Activated CD4-positive, alpha-beta T cell treated with anti-CD3 and anti-CD28 coated beads, Interleukin-2, Interleukin-4, amounts not matched to agents 100 ng/mL and 50 ng/mL, durations not matched to agents 16 hours and 8 hours (primary cell): ENCODE data around the gene EFNA5.

Experiments used
- DNase-seq: peaks from one replicate; pipeline ENCODE4 v3.0.0-alpha.2; 2020; ENCODE audit warnings: low spot score

EFNA5 gene

DNA sequence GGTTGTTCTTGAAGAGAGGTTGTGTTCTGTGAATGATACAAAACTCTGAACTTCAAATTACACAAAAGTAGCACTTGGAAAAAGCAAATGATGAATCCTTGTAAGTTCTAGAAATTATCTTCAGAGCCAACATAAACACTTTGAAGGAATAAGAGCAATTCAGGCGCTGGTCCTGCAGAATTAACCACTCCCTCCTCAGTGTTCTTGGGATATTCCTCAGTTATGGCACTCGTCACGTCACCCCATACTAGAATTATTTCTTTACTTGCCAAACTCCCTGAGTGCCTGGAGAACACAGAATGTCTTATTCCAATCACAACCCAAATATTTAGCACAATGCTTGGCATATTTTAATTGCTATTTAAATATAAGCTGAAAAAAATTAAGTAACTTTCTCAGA is 126.3 kb downstream of the EFNA5 start:
- no peak for DNase-seq

DNA sequence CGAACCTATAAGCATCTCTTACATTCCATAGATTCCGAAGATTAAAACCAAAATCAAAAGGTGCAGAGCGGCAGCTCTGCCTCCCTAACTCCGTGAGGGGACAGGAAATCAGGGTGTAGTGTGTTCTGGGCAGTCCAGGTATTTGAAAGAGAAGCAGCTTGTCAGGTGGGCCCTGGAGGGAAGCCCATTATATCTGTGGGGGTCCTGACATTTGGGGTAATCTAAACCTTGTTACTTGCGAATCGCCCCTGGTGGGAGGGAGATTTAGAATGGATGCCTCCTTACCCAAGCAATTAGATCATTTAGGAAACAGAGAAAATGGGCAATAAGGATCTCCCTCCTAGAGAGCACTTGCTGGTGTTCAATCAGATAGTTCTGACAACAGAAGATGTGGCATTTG is 126.9 kb downstream of the EFNA5 start:
- DNase-seq = no peak

DNA sequence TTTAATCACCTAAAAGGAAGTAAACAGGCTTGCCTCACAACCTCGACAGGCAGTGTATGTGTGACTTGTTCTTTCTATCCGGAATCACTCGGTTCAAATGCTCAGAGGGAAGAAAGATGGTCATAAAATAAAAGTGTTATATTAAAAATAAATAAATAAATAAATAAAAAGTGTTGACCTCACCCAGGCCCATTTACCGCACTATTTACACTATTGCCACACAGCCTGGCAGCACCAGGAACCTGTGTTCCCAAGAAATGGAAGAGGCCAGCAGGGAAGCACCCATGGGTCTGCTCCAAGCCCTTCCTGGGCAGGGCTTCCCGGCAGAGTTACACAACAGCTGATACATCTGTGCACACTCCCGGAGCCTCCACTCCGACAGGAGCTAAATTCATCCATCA is 127.9 kb downstream of the EFNA5 start:
- DNase-seq = no peak

DNA sequence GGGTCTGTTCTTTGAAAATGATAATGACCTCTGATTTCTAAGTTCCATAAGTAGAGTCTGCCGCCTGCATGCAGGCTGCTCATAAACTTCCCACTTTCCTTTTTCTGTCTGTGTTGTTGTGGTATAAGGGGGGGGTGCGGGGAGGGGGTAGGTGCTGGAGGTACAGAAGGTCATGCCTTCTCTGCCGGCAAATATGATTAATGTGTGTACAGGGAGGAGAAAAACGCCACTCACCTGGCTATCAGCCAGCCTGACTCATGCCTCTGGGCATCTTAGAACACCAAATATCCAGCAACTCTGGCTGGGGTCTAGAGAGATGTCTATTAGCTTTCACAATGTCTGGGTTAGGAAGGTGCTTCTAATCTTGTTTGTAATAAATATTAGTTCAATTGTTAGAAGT is 128.3 kb downstream of the EFNA5 start:
- no peak for DNase-seq

DNA sequence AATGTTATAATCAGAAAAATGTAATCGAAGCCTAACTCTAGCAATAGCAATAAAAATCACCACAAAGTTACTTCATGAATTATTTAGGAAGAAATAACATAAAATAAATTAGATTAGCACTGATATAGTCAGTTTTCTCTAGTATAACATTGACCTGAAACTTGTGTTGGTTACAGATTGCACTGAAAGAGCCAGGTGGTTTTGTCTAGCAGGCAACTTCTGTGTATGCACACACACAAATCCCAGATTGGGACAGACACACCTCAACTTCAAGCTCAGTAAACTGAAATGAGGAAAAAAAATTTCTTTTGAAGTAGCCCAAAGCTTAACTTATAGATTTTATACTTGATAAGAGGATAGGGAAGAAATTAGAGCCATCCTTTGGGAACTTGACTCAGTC is 129.3 kb downstream of the EFNA5 start:
- DNase-seq = no peak

DNA sequence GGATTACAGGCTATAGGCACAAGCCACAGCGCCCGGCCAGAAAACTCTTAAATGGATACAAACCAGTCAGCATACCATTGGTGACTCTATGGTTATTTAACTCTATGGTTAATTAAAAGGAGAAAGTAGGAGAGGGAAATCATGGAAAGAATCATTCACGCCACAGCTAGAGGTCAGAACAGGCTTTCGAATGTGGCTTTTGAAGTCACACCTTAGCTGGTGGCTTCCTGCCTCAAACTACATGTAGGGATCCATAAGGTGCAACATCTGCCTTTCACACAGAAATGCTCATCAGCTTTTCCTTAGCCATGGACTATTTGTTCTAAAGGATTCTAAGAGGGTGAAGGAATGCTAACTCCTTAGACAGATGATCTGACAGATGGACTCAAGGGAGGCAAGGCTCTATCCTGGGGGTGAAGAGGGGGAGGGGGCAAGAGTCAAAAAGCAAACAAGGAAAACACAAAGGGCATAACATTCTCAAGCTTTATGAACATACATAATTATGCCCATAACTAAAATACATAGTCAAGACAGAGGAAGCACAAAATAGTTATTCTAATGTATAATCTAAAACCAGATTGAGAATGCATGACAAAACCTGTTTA is 130.9 kb downstream of the EFNA5 start:
- DNase-seq = no peak

DNA sequence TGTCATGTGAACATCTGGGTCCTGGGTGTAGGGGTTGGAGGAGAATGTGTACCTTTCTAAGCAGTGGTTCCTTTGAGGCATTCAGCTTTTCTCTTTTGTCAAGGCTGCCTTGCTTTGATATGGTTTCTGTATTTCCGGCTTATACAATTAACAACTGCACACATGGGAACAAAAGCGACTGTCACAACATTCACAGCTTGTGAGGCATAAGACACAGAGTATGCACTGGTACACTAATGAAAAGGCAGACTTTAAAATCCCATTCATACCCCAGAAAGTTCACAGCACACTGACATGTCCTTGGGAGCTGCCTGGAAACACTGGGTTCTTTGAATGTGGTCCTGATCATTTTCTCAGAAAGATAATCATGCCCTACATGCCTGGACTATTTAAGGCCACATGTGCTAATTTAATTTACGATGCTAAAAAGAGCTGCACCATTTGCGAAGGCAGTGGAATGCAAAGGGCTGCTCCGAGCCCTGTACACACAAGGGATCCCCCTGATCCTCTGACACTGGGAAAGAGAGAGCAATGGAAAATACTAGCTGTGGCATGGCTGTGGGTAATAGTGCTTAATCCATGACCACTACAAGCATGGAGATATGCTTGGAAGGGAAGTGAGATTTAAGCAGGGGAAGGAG is 131.8 kb downstream of the EFNA5 start:
- no peak for DNase-seq

DNA sequence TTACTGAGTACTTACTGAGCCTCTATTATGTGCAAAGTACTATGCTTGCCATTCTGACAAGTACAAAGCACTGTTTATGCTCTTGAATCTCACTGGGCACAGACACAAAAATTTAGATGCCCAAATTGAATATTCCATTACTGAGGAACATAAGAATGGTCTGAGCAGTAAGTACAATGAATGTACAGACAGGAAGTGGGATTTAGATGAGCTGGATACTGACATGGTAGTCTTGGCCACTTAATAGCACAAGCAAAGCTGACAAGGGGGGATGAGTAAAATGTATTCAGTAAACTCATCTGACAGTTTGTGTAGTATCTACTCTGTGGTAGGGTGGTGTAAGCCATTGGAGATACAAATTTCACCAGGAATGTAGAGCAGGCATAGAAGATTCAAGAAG is 132.4 kb downstream of the EFNA5 start:
- DNase-seq = no peak

DNA sequence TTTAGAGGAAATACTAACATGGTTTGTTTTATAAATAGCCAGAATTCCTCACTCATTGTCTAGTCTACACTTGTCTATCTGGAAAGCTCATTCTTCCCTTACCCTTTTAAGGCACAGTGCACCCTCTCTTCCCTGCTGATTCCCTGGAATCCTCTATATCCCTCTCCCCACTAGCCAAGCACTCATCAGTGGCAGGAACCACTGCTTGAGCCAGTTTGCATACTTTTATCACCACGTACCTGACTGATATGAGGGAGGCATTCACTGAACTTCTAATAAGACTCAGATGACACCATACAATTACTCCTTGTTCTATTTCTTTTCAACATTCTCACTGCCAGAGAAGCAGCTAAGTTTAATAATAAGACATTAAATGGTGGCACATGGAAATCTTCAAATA is 134.9 kb downstream of the EFNA5 start:
- no peak for DNase-seq

DNA sequence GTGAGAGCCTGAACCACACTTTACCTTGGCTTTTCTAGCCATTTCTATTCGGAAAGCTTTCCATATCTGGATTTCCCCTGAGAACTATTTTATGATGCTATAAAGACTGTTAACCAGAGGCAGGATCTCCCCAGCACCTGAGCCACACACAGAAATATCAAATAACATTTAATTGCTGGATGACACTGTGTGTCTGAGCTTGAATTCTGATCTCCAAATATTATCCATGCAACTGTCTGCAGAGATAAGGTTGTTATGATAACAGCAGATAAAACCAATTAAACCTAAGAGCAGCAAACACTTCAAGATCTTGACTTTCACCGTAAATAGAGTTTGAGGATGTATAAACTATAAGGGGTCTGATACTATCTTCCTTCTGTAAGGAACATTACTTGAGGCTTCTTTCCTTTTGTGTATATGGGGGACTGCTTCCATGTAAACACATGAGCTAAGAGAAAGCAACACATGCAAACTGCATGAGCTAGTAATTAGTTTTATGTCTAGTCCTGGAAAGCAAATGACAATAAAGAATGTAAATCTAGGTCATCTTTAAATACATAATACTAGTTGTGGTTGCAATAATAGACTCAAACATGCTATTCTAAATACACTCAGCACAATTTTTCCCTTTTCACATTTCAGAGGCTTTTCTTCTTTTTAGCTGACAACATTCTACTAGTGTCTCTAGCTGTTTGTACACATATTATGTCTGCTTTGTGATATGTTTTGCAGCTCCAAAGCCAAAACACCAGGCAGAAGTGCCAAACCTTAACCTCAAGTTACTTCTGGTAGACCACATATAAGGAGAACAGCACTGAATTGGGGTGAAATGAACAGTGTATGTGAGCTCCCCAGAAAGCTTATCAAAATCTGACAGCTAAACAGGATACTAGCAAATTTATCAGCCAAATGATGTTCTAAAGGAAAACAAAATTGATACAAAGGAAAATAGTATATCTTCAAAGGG is 136.5 kb downstream of the EFNA5 start:
- no peak for DNase-seq

DNA sequence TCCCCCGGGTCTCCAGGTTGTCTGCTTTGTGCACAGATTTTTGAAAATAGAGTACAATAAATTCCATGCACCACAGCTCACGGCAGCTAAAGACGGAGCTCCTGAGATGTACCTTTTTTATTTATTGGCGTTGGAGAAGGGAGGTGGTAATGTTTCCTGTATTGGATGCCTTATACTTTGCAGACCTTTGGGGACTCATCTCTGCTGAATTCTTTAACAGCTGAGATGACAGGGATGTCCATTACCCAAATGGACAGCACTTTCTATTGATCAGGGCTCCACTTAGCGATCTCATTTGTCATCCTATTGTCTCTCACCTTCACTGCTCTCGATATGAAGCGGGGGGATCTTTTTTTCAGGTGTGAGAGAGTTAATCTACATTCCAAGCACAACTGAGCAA is 137.8 kb downstream of the EFNA5 start:
- DNase-seq = no peak

DNA sequence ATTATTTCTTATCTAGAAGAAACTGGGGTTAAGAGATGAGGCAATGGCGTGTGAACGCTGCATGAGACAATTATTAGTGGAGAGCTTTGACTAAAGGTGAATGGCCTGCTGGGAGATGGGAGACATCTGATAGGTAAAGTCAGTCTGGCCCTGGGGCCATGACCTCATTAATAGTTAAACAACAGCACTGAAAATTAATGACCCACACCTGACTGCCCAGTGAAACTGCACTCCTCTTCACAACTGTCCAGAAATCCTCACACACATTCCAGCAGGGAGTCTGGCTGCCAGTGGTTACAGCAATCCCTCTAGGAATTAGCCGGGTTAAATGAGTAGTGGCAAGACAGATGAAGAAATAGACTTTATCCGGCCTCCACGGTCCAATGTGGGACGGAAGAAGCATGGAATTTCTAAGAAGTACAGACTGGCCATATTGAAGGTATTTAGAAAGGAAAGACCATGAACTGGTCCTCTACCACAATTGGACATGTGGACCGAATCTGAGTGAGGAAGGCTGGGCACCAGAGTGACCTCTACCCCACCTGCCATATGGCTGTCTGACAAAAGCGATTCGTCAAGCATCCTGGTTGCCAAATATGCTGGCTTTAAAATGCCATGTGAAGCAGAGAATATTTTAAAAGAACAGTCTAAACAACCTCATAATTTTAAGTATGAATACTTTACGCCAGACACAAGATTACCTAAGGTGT is 138.4 kb downstream of the EFNA5 start:
- no peak for DNase-seq

DNA sequence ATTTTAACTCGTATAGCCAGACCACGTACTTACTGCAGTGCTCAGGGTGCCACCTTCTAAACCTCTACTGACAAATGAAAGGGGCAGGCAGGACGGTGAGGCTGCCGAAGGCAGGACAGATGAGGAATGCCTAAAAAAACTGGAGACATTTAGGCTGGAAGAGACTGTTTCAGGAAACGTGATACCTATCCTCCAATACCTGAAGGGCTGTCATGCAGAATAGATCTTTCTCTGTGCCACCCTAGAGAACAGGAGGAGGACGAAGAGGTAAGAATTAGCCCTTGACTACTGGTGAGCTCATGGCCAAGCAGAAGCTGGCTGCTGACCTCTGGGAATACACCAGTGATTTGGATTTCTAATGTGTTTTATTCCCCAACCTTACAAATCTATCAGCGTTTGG is 139.4 kb downstream of the EFNA5 start:
- DNase-seq = no peak

DNA sequence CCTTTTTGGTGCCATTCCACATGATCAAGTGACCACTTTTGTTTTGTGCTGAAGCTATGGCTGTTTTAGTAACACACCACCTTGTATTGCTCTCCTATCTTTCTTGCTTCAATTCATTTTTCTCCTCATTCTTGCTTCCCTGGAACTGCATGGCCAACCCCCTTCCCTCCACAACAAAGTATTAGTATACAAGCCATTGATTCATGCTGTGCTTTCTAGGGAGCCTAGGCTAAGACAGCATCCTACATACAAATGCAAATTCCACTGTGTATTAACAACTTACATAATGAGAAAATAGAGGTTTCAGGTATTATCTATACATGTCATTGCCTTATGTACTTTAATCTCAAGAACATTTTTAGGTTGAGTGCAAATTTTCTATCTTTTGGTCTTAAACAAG is 141.1 kb downstream of the EFNA5 start:
- no peak for DNase-seq

DNA sequence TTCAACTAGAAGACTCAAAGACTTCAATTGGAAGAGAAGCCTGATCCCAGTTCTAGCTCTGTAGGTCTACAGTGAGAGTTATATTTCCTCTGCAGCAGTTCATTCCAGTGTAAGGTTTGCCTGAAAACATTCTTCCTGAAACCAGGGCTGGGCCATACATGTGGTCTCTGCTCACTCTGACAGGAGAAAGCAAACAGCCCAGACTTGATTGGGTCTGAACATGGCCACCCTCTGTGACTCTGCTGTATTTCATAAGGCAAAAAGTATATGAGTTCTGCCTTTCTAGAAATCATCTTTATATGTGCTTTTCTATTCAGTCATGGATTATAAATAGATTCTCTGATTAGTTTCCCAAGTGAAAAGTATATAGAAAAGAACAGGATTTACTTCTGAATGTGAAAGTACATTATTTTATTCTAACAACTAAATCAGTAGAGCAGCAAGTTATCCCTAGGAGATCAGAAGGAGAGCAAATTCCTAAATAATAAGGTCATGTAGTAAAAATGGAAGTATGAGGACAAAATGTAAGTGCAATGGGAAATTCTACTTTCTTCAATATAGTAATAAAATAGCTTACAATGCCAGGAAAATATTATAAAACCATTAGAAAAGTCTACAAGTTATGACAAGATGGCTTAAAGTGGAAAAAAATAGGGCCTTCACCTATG is 144.3 kb downstream of the EFNA5 start:
- DNase-seq = no peak

DNA sequence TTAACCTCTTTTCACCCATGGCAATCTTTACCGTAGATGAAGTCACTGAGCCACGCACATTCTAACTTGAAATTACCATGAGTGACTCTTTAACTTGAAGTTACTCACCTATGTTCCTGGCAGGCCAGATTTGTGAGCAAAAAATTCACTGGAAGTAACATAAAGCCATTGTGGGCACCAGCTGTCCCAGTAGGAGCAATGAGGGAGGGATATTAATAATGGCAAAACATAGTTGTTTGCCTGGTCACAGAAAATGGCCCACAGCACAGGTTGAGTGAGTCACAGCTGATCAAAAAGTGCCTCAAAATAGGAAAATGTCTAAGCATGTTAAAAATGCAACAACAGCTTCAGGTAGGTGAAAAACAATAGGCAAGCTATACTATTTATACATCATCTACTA is 146.6 kb downstream of the EFNA5 start:
- DNase-seq = no peak

DNA sequence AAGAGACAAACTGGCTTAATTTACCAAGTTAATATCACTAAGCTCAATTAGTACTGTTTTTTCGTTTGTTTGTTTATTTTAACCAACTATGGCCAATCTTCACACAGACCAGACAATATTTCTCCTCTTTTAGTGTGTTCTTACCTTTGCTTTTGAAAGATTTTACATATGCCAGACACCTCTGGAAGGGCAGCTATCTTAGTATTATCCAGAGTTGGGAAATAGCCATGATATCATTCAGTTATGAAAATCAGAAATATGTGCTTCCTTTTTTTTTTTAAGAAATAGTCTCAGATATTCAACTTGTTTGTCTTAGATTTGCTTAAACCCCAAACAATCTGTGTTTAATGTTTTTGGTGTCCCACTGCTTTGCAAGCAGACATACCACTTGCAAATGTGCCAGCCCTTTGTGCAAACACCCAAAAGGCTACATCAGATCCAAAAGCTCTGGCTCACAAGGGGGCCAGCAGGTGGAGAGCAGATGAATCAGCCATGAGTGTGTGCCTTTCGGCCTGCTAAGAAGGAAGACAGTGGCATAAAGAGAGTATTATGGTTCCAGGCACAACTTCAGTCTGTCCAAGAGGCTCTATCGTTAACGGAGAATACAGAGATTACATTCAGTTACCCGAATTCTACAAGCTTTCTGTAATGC is 147.6 kb downstream of the EFNA5 start:
- DNase-seq = no peak

DNA sequence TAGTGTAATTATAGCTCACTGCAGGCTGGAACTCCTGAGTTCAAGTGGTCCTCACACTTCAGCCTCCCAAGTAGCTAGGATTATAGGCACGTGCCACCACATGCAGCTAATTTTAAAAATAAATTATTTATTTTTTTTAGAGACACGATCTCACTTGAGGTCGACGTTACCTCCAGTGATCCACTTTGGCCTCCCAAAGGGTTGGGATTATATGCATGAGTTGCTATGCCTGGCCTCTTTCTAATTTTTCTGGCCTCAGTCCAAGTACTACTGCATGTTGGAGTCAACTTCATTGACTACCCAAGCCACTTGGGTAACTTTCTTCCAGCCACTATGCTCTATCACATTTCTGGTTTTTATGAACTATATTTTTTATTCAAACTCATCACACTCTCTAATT is 148.3 kb downstream of the EFNA5 start:
- no peak for DNase-seq

DNA sequence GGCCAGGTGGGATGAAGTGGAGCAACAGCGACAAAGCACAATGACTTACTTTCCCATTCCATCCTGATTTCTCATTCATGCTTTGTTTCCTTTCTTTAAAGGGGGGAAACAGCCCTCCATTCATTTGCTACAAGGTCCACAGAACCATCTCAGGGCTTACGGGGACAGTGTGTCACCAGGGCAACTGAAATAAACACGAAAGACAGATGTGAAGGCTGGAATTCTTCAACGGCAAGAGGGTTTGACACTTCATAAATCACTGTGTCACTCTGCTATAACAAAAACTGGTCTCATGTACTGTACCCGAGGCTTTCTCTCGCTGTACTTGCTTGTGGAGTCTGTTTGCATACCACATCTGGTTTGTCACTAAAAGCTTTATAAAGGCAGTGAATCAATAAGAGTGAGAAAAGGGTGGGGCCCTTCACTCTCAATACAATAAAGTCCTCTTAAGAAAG is 150.8 kb downstream of the EFNA5 start:
- no peak for DNase-seq

DNA sequence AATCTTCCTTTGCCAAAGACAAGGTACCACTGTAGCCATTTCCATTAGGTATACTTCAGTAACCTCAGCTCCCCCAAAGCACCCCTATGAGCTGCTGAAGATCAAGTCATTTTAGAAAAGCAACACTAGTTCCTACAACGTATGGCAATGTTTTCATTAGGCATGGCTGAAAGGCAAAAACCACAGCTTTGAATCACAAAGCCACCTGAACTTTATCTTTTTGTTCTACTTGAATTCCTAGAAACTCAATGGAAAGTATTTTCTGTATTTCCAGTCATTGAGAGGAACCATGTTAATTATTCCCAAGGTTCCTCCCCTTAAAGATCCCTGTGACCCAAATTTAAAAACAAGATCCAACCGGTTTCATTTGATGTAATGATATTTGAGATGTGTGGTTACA is 152.1 kb downstream of the EFNA5 start:
- no peak for DNase-seq

DNA sequence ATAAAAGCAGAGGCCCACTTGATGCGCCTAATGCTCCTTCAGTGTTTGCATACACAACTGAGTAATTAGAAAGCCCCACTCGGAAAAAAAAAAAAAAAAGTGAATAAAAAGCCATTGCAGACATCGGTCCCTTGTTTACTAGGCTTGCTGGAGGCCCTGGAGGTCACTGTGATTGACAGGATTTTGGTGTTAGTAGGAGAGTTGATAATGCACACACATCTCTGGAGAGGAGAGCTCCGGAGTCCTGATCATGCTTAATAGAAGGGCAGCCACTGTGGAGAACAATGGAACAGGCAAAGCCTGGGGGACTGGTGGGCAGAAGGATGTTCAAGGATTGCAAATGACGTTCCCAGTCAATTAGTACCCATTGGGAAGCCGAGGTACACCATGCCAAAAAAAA is 152.5 kb downstream of the EFNA5 start:
- no peak for DNase-seq
